ENCODE data around the gene UBA5.

UBA5 gene

GRCh38 chr3:132716372-132716771 lies 56.2 kb downstream of the UBA5 start:
- H3K9me3 Mint-ChIP-seq: no peaks in the 10 kb centered on the region
- H3K4me1 Mint-ChIP-seq (ENCODE audit: low read depth): peaks cover 17% of the 10 kb centered on the region
- H3K27me3 Mint-ChIP-seq (ENCODE audit: low read depth): no peaks in the 10 kb centered on the region
- H3K4me3 Mint-ChIP-seq: no peak overlapping the region
- H3K27ac Mint-ChIP-seq: no peak overlapping the region
- H3K36me3 Mint-ChIP-seq (ENCODE audit: low read depth): peaks cover 22% of the 10 kb centered on the region

DNA sequence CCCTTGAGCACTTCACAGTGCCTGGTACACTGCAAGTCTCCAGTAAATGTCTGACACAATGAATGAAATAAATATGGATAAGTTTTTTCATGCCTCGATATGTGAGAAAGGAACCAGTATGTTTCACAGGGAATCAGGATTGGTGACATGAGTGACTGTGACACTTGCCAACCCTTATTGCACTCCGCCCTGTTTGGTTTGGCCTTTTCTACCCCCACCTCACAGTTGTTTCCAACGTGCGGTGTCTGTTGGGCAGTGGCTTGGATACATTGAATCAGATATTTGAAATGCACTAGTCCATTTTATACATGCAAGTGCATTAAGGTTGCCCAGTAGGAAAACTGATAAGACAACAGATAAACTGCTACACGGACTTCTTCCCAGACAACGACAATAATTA lies 60.1 kb downstream of the UBA5 start:
- peaks cover 17% of the 10 kb centered on the region for H3K36me3 Mint-ChIP-seq (ENCODE audit: low read depth)
- no peaks in the 10 kb centered on the region for H3K9me3 Mint-ChIP-seq
- H3K27me3 Mint-ChIP-seq (ENCODE audit: low read depth): no peaks in the 10 kb centered on the region
- peaks cover 28% of the 10 kb centered on the region for H3K4me1 Mint-ChIP-seq (ENCODE audit: low read depth)
- peak overlapping the region; percentile 68 for H3K4me3 Mint-ChIP-seq
- peak overlapping the region; percentile 4 for H3K27ac Mint-ChIP-seq

- Mint-ChIP-seq H3K27ac (peak overlapping the region; percentile 88), H3K27me3 (ENCODE audit: low read depth) (peaks cover 4% of the 10 kb centered on the region), H3K9me3 (no peaks in the 10 kb centered on the region), H3K36me3 (ENCODE audit: low read depth) (peaks cover 12% of the 10 kb centered on the region), H3K4me1 (ENCODE audit: low read depth) (peaks cover 32% of the 10 kb centered on the region), H3K4me3 (peak overlapping the region; percentile 91)
Observed at GRCh38 chr3:132721479-132722164, 61.5 kb downstream of the UBA5 start.

DNA sequence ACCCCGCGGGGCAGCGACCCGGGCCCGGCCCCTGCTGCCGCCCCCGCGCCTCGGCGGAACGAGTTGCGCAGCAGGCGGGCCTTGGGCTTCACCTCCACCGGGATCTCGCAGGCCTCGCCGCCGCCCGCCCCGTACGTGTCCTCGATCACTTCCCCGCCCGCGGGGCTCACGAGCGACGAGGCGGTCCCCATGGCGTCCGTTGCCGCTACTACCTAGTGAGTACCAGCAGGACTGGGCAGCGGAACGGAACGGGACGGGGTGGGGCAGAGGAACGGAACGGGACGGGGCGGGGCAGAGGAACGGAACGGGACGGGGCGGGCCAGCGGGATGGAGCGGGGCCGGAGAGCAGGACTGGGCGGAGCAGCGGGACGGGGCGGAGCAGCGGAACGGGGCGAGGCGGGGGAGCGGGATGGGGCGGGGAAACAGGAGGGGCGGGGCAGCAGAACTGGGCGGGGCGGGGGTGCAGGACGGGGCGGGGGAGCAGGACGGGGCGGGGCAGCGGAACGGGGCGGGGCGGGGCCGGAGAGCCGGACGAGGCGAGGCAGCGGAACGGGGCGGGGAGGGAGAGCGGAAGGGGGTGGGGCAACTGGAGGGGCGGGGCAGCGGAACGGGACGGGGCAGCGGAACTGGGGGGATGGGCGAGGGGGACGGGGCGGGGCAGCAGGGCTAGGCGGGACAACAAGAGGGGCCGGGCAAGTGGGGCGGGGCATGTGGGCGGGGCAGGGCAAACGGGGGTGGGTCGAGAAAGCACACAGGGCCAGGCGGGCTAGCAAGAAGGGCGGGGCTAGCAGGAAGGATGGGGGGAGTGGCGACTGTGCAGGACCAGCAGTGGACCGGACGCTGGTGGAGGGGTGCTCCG lies 62.3 kb downstream of the UBA5 start, which contains the start of gene NPHP3:
NPHP3 (minus strand) TSS at position 245 of the 859 bp plus-strand sequence; CDS start at position 191, 54 bp downstream.
- peak within 1 kb of the TSS; percentile 88 for H3K27ac Mint-ChIP-seq
- H3K9me3 Mint-ChIP-seq: no peaks in the 10 kb centered on the region
- H3K27me3 Mint-ChIP-seq (ENCODE audit: low read depth): peaks cover 8% of the 10 kb centered on the region
- peaks cover 9% of the 10 kb centered on the region for H3K36me3 Mint-ChIP-seq (ENCODE audit: low read depth)
- H3K4me3 Mint-ChIP-seq: peak within 1 kb of the TSS; percentile 91
- peaks cover 32% of the 10 kb centered on the region for H3K4me1 Mint-ChIP-seq (ENCODE audit: low read depth)

- Mint-ChIP-seq H3K9me3 (no peaks in the 10 kb centered on the region), H3K4me3 (peak overlapping the region; percentile 74), H3K36me3 (ENCODE audit: low read depth) (peaks cover 8% of the 10 kb centered on the region), H3K27ac (peak overlapping the region; percentile 65), H3K27me3 (ENCODE audit: low read depth) (peaks cover 8% of the 10 kb centered on the region), H3K4me1 (ENCODE audit: low read depth) (peaks cover 32% of the 10 kb centered on the region)
Observed at GRCh38 chr3:132723024-132723950, 63.2 kb downstream of the UBA5 start.

- H3K36me3 Mint-ChIP-seq (ENCODE audit: low read depth): no peaks in the 10 kb centered on the region
Observed at GRCh38 chr3:132726341-132726823, 66.3 kb downstream of the UBA5 start.

More at GRCh38 chr3:132726341-132726823, 66.3 kb downstream of the UBA5 start:
- Mint-ChIP-seq H3K27me3 (ENCODE audit: low read depth) (peaks cover 27% of the 10 kb centered on the region), H3K4me3 (no peak overlapping the region), H3K9me3 (no peaks in the 10 kb centered on the region), H3K27ac (no peak overlapping the region), H3K4me1 (ENCODE audit: low read depth) (peaks cover 15% of the 10 kb centered on the region)

All from T-helper 1 cell treated with Interleukin-12 subunit alpha and Interleukin-12 subunit beta and Interleukin-4 antibody, amounts not matched to agents 30 μg/mL and 1 μg/mL, for 36 hours (primary cell).